ENCODE results near the gene GPS1.

DNA sequence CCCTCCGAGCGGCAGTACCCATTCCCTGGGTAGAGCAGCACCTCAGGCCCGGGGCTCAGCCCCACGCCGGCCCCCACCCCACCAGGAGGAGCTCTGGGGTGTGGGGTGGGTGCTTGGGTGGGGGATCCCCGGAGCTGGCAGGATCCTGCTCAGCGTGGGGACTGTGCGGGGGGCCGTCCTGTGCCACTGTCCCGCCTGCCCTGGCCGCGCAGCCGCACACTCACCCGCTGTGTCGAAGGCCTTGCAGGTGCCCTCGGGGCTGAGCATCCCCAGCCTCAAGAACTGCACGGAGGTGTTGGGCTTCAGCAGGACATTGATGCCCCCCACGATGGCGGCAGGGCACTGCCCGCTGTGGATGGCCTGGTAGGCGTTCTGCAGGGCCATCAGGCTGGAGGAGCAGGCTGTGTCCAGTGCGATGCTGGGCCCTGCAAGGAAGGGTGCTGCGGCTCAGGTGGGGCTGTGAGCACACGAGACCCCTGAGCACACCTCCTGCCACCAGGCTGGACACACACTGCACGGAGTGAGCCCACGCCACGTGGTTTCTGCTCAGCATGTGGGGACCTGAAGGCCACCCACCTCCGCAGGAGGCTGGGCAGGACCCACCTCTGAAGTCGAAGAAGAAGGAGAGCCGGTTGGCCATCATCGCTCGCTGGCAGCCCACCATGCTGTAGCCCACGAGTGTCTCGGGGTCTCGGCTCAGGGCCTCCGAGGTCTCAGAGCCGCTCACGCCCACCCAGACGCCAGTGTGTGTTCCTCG is 41.5 kb downstream of the GPS1 start:
- TF ChIP-seq POLR2A (IDR thresholded peaks at IDR 0.05): no peak
- TF ChIP-seq, protein P1, sequence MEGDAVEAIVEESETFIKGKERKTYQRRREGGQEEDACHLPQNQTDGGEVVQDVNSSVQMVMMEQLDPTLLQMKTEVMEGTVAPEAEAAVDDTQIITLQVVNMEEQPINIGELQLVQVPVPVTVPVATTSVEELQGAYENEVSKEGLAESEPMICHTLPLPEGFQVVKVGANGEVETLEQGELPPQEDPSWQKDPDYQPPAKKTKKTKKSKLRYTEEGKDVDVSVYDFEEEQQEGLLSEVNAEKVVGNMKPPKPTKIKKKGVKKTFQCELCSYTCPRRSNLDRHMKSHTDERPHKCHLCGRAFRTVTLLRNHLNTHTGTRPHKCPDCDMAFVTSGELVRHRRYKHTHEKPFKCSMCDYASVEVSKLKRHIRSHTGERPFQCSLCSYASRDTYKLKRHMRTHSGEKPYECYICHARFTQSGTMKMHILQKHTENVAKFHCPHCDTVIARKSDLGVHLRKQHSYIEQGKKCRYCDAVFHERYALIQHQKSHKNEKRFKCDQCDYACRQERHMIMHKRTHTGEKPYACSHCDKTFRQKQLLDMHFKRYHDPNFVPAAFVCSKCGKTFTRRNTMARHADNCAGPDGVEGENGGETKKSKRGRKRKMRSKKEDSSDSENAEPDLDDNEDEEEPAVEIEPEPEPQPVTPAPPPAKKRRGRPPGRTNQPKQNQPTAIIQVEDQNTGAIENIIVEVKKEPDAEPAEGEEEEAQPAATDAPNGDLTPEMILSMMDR (IDR thresholded peaks at IDR 0.05): no peak
